GM12801 (cell line): ENCODE data around the gene ARL15.

ENCODE experiments used
- TF ChIP-seq, protein P1 (sequence below): IDR thresholded peaks from one replicate; pipeline ENCODE4 v1.5.1; 2011; ENCODE audit warnings: control low read depth; ENCODE audit not compliant: insufficient read length; ENCODE audit errors: extremely low read depth

ARL15 gene

DNA sequence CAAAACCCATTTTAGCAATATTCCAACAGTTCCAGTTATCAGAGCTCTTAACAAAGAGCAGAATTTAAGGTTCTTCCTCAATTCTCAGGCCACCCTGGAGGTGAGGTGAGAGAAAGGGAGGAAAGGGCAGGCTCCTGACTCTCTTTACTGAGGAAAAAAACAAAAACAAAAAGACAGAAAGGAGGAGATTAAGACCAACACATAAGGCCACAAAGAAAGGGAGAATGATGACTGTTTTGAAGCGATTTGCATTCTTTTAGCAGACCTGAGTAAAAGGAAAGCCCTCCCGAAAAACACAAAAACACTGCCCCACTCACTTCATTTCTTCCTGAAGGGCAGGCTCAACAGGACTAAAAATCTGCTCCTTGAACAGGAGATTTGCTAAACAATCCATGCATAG is 300.5 kb downstream of the ARL15 start:
- TF ChIP-seq, protein P1, sequence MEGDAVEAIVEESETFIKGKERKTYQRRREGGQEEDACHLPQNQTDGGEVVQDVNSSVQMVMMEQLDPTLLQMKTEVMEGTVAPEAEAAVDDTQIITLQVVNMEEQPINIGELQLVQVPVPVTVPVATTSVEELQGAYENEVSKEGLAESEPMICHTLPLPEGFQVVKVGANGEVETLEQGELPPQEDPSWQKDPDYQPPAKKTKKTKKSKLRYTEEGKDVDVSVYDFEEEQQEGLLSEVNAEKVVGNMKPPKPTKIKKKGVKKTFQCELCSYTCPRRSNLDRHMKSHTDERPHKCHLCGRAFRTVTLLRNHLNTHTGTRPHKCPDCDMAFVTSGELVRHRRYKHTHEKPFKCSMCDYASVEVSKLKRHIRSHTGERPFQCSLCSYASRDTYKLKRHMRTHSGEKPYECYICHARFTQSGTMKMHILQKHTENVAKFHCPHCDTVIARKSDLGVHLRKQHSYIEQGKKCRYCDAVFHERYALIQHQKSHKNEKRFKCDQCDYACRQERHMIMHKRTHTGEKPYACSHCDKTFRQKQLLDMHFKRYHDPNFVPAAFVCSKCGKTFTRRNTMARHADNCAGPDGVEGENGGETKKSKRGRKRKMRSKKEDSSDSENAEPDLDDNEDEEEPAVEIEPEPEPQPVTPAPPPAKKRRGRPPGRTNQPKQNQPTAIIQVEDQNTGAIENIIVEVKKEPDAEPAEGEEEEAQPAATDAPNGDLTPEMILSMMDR: no peak

DNA sequence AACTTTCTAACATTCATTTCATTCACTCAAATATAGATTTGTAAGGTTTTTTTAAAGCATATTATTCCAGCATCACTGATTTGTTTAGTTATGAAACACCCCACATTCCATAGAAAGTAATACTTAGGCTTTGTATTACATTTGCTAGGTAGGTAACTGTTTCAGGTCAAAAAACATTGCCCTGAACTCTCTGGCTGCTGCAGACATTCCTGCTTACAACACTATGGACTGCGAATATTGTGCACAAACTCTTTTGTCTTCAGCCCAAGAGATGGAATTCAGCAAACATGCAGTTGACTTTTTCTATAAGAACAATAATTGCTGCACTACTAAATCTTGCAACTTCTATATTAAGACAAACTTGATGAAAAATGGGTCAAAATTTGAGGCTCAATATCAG is 301.0 kb downstream of the ARL15 start:
- TF ChIP-seq, protein P1: no peak

DNA sequence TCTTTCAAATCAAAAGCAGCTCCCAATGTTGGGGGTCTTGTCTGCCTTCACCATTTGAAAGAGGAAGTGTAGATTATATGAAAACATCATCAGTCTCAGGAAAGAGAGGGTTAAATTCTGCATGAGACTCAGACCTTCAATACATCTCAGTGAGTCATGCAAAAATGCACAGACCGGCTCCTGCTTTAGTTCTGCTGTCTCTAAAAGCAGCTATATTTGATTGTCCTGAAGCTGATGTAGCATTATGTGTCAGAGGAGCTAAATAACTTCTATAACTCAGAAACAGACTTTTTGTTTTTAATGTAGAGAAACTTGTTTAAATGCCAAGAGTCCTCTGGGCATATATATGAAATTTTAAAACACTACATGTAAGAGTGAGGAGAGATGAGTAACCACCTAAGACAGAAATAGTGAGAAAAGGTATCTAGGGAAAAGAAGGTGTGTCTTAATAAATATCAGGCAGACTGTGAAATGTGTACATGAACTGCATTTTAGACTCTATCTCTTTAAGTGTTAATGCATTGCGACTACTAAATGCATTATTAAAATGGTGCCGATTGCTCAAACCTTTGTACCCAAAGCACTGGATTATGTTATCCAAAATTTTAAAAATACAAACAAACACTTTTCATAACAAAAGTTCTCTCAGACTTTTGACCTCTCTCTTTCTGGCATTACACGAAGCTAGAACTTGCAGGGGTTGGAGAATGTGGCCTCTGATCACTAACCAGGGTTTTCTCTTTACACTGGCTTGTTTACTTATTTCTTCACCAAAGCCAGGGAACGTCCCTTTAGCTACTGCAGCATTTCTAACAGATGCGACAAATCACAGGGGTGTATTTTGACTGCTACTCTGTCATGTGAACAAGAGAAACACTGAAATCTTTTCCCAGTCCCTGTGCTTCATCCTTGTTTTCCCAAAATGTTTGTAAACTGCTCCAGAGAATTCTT is 302.3 kb downstream of the ARL15 start:
- TF ChIP-seq, protein P1: no peak

DNA sequence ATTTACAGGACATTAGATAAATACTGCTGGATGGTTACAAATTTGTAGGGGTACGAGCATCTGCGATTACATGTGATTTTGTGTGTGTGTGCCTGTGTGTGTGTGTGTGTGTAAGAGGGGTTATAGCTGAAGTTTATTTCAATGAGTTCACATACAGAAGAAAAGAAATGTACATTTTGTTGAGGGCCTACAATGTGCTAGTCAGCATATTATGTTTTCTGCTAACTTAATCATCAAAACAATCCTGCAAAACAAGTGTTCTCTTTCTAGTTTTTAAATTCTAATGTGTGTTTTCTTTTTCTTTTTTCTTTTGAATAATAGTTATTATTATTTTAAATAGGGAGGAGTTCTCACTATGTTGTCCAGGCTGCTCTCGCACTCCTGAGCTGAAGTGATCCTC is 305.7 kb downstream of the ARL15 start:
- TF ChIP-seq, protein P1: no peak

DNA sequence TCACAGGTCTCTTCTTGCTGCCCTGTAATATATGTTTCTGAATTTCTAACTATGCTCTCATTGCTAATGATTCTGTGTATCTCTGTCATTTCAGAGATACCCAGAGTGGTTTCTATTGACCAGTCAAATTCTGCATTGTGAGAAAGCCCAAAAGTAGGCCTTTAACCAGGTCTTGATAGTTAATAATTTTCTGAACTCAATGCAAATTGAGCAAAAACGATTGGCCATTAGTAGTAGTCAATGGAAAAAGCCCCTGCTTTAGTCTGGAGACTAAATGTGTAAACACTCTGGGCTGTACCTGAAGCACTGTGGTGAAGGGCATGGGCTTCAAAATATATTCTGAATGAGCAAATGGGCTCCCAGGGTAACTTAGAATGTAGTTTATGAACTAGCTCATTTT is 307.6 kb downstream of the ARL15 start:
- TF ChIP-seq, protein P1: no peak

DNA sequence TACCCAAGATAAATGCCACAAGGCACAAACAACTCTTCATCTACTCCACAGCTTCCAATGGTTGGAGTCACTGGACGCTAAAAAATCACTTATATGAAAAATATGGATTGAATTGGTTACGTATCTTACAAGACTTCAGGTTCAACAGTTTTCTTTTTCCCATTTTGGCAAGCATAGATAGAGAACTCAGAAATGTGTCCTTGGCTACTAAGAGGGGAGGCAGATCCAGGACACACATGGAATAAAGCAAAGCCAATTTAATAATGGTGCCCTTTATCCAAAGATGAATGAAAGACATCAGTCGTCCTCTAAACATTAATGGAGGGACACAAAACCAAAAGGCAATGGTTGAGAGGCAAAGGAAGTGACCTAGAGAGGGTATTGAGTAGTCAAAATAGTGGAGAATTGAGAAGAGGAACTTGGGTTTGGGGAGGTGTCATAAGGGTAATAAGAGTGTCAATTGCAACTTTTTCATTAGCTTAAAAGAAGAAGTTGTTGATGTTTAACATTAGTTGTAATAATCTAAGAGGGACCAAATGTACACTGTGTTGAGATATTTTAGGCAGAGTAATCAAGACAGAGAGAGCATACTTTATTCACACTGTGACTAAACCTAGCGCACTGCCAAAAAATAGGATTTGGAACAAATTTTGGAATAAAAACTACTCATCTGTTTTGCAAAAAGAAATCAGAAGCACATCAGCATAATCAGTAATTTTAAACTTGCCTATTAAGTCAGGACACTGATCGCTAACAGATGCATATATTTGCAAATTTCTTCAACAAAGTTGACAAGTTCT is 308.2 kb downstream of the ARL15 start:
- TF ChIP-seq, protein P1: no peak

DNA sequence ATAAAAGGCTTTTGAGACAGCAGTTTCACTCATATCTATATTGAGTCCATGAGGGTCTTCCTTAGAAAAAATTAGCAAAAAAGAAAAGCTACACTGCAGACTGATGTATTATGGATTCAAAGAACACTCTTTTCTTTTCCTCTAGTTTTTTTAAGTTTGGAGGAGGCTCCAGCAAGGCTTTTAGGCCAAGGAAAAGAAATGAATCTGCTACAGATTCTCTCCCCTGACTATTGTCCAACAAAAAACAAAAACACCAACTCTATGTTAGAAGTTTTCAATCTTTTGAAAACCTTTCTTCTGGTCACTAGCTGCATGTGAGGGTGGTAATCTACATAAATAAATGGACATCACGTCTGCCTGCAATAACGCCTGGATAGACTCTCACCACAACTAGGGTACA is 310.4 kb downstream of the ARL15 start:
- TF ChIP-seq, protein P1: no peak
